Endothelial cell (in vitro differentiated cells): Measurements from ENCODE around the gene NPDC1. TPM values are rescaled to one million over a fixed set of nuclear protein-coding genes. Genes with fewer than 3 reads are reported as not detected.
A peak's percentile ranks its signal among the peaks of the same experiment; 100 is the strongest.

Experiments
- DNase-seq: peaks from one replicate; pipeline ENCODE4 v3.0.0; 2021; ENCODE audit warnings: low spot score
- H3K27ac Mint-ChIP-seq: one replicate; pipeline ENCODE4 v1.8.0; 2021; ENCODE audit warnings: mixed read lengths, inconsistent platforms; ENCODE audit not compliant: unreplicated experiment
- H3K27me3 Mint-ChIP-seq: one replicate; pipeline ENCODE4 v1.8.0; 2021; ENCODE audit warnings: mild to moderate bottlenecking, moderate library complexity, mixed read lengths, inconsistent platforms; ENCODE audit not compliant: unreplicated experiment
- H3K36me3 Mint-ChIP-seq: one replicate; pipeline ENCODE4 v1.8.0; 2021; ENCODE audit warnings: mild to moderate bottlenecking, low read depth, mixed read lengths, inconsistent platforms; ENCODE audit not compliant: unreplicated experiment
- H3K4me1 Mint-ChIP-seq: one replicate; pipeline ENCODE4 v1.8.0; 2021; ENCODE audit warnings: mild to moderate bottlenecking, mixed read lengths, inconsistent platforms; ENCODE audit not compliant: unreplicated experiment
- H3K4me3 Mint-ChIP-seq: one replicate; pipeline ENCODE4 v1.8.0; 2021; ENCODE audit warnings: mild to moderate bottlenecking, mixed read lengths, inconsistent platforms; ENCODE audit not compliant: unreplicated experiment
- H3K9me3 Mint-ChIP-seq: one replicate; pipeline ENCODE4 v1.8.0; 2021; ENCODE audit warnings: mixed read lengths, inconsistent platforms; ENCODE audit not compliant: unreplicated experiment
- CTCF ChIP-seq: fragments of 200-600 bp; sonication (generic); IDR thresholded peaks from one replicate; pipeline ENCODE4 v1.5.0; 2021; ENCODE audit warnings: antibody characterized with exemption; ENCODE audit not compliant: unreplicated experiment
- total RNA-seq: library from RNA; stranded (reverse); fragmentation: NEBNext Ultra II Directional; extraction: Animal tissue kit (Norgen Biotek cat#: 25700); gene quantifications from one replicate; pipeline ENCODE4 v1.2.1, GENCODE V29; 2021; ENCODE audit not compliant: unreplicated experiment

NPDC1 gene
- total RNA-seq, 1 donor from 2014 or later: 116 TPM

DNA sequence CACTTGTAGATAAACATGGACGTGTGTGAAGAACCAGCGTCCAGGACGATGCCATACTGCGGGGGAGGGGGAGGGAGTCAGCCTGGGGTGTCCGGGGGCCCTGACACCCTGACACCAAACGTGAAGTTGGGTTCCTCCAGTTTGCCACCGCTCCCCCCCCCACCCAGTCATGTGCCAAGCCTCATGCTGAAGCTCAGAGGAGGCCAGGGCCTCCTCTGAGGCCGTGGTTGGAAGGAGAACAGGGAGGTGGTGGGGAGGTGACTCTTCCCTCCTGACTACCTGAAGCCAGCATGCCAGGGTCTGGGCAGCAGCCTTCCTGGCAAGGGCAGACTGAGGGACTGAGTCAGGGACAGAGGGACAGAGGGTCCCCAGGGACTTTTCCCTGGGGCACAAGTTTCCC, 6.3 kb upstream of the NPDC1 start:
- peaks cover 4% of the 10 kb centered on the region for H3K4me1 Mint-ChIP-seq
- DNase-seq: no peak
- no peak overlapping the region for H3K27ac Mint-ChIP-seq
- no peaks in the 10 kb centered on the region for H3K36me3 Mint-ChIP-seq
- peaks cover 3% of the 10 kb centered on the region for H3K27me3 Mint-ChIP-seq
- TF ChIP-seq CTCF: no peak
- H3K9me3 Mint-ChIP-seq: no peaks in the 10 kb centered on the region
- no peak overlapping the region for H3K4me3 Mint-ChIP-seq

GRCh38 chr9:137051145-137051724, 5.3 kb upstream of the NPDC1 start:
- Mint-ChIP-seq H3K4me1 (peaks cover 4% of the 10 kb centered on the region), H3K9me3 (no peaks in the 10 kb centered on the region), H3K4me3 (no peak overlapping the region), H3K36me3 (no peaks in the 10 kb centered on the region), H3K27me3 (peaks cover 3% of the 10 kb centered on the region), H3K27ac (no peak overlapping the region)
- DNase-seq: no peak
- TF ChIP-seq CTCF: no peak

GRCh38 chr9:137050570-137050969, 4.6 kb upstream of the NPDC1 start:
- Mint-ChIP-seq H3K4me1 (peaks cover 4% of the 10 kb centered on the region), H3K27me3 (peaks cover 3% of the 10 kb centered on the region), H3K9me3 (no peaks in the 10 kb centered on the region), H3K27ac (no peak overlapping the region), H3K36me3 (no peaks in the 10 kb centered on the region), H3K4me3 (no peak overlapping the region)
- no peak for DNase-seq
- no peak for TF ChIP-seq CTCF

- peak; percentile 77 for DNase-seq
- H3K4me3 Mint-ChIP-seq: no peak overlapping the region
- H3K4me1 Mint-ChIP-seq: peaks cover 6% of the 10 kb centered on the region
- no peak overlapping the region for H3K27ac Mint-ChIP-seq
- no peaks in the 10 kb centered on the region for H3K36me3 Mint-ChIP-seq
- peak; percentile 52 for TF ChIP-seq CTCF
- H3K27me3 Mint-ChIP-seq: peaks cover 3% of the 10 kb centered on the region
- H3K9me3 Mint-ChIP-seq: no peaks in the 10 kb centered on the region
These were observed 3.8 kb upstream of the NPDC1 start for GRCh38 chr9:137049544-137050449.
